Adipose tissue (tissue), 3 donors: ENCODE data around the gene PID1. TPM values are rescaled to one million over a fixed set of nuclear protein-coding genes. Genes with fewer than 3 reads are reported as not detected.

ENCODE experiments used
- H3K27ac ChIP-seq: one replicate; pipeline ENCODE4 v1.5.1; 2013; ENCODE audit warnings: low read depth, low read length
- WGBS, 3 donors: extraction: QIAGEN DNeasy Blood & Tissue Kit; methylation state at CpG; one replicate each; pipeline ENCODE4 v1.1.7; 2013; 5-methylcytosine and 5-hydroxymethylcytosine counted together
- polyA plus RNA-seq, 3 donors: library from polyadenylated mRNA; stranded (reverse); fragments of 200-250 nt; gene quantifications; one replicate each; pipeline ENCODE4 v1.2.3, GENCODE V29; 2013
- donor health status: healthy with polysubstance abuse.
- donor health status: Bipolar disorder and iron deficiency.
- donor health status: healthy.

Gene PID1
- polyA plus RNA-seq, 3 donors = 5.8 to 109 (median 17.0) TPM

GRCh38 chr2:229268626-229269025, 2.5 kb downstream of the PID1 start:
- no peak overlapping the region for H3K27ac ChIP-seq
- WGBS, 3 donors = 43 to 47% (median 46%) methylated on average over 4 of the region's 4 CpGs

GRCh38 chr2:229267080-229267479, 4.0 kb downstream of the PID1 start:
- 17 to 53% (median 21%) methylated on average over 1 of the region's 1 CpG for WGBS, 3 donors

GRCh38 chr2:229265727-229266126, 5.4 kb downstream of the PID1 start:
- WGBS, 3 donors = 57 to 66% (median 63%) methylated on average over 4 of the region's 4 CpGs
- no peak overlapping the region for H3K27ac ChIP-seq

More at GRCh38 chr2:229267080-229267479, 4.0 kb downstream of the PID1 start:
- no peak overlapping the region for H3K27ac ChIP-seq

- no peak overlapping the region for H3K27ac ChIP-seq
- 32 to 64% (median 54%) methylated on average over 1 of the region's 1 CpG for WGBS, 3 donors
Observed at GRCh38 chr2:229261599-229261998, 9.5 kb downstream of the PID1 start.

GRCh38 chr2:229261076-229261475, 10.0 kb downstream of the PID1 start:
- H3K27ac ChIP-seq = no peak overlapping the region
- 60 to 92% (median 76%) methylated on average over 3 of the region's 3 CpGs for WGBS, 3 donors

- 31 to 53% (median 42%) methylated on average over 2 of the region's 2 CpGs for WGBS, 3 donors
Observed at GRCh38 chr2:229257985-229258384, 13.1 kb downstream of the PID1 start.

GRCh38 chr2:229256376-229256775, 14.7 kb downstream of the PID1 start:
- H3K27ac ChIP-seq = no peak overlapping the region

More at GRCh38 chr2:229257985-229258384, 13.1 kb downstream of the PID1 start:
- H3K27ac ChIP-seq = peak overlapping the region; percentile 48

GRCh38 chr2:229254206-229254605, 16.9 kb downstream of the PID1 start:
- H3K27ac ChIP-seq = no peak overlapping the region
- 42 to 54% (median 52%) methylated on average over 4 of the region's 4 CpGs for WGBS, 3 donors

- H3K27ac ChIP-seq = no peak overlapping the region
Observed at GRCh38 chr2:229252996-229253395, 18.1 kb downstream of the PID1 start.

GRCh38 chr2:229252280-229252679, 18.8 kb downstream of the PID1 start:
- 29 to 55% (median 36%) methylated on average over 1 of the region's 1 CpG for WGBS, 3 donors
- H3K27ac ChIP-seq = no peak overlapping the region

GRCh38 chr2:229249536-229249935, 21.6 kb downstream of the PID1 start:
- no peak overlapping the region for H3K27ac ChIP-seq
- 79 to 91% (median 89%) methylated on average over 3 of the region's 3 CpGs for WGBS, 3 donors

GRCh38 chr2:229246334-229246733, 24.8 kb downstream of the PID1 start:
- H3K27ac ChIP-seq = no peak overlapping the region

GRCh38 chr2:229244975-229245374, 26.1 kb downstream of the PID1 start:
- no peak overlapping the region for H3K27ac ChIP-seq
- 81 to 89% (median 88%) methylated on average over 2 of the region's 2 CpGs for WGBS, 3 donors

More at GRCh38 chr2:229246334-229246733, 24.8 kb downstream of the PID1 start:
- WGBS, 3 donors = 79 to 92% (median 85%) methylated on average over 3 of the region's 3 CpGs

GRCh38 chr2:229243890-229244560, 27.1 kb downstream of the PID1 start:
- H3K27ac ChIP-seq = no peak overlapping the region
- 41 to 52% (median 50%) methylated on average over 2 of the region's 2 CpGs for WGBS, 3 donors

- no peak overlapping the region for H3K27ac ChIP-seq
Observed at GRCh38 chr2:229240984-229241491, 30.0 kb downstream of the PID1 start.

GRCh38 chr2:229239021-229239420, 32.1 kb downstream of the PID1 start:
- 27 to 73% (median 49%) methylated on average over 2 of the region's 2 CpGs for WGBS, 3 donors
- H3K27ac ChIP-seq = no peak overlapping the region

GRCh38 chr2:229237270-229237669, 33.8 kb downstream of the PID1 start:
- 28 to 38% (median 32%) methylated on average over 2 of the region's 2 CpGs for WGBS, 3 donors
- no peak overlapping the region for H3K27ac ChIP-seq

GRCh38 chr2:229235131-229235914, 35.8 kb downstream of the PID1 start:
- 47 to 52% (median 49%) methylated on average over 9 of the region's 9 CpGs for WGBS, 3 donors
- H3K27ac ChIP-seq = no peak overlapping the region

GRCh38 chr2:229231885-229232284, 39.2 kb downstream of the PID1 start:
- WGBS, 3 donors = 71 to 88% (median 82%) methylated on average over 7 of the region's 7 CpGs
- H3K27ac ChIP-seq = no peak overlapping the region
